ENCODE results near the gene NPRL2. TPM values are rescaled to one million over a fixed set of nuclear protein-coding genes. Genes with fewer than 3 reads are reported as not detected.

The NPRL2 gene
- total and polyA plus RNA-seq, 2 of the 13 experiments (the other 11 are each of a cell fraction or from before 2014, with no cell fraction given), result 30.6 to 51.4 TPM

DNA sequence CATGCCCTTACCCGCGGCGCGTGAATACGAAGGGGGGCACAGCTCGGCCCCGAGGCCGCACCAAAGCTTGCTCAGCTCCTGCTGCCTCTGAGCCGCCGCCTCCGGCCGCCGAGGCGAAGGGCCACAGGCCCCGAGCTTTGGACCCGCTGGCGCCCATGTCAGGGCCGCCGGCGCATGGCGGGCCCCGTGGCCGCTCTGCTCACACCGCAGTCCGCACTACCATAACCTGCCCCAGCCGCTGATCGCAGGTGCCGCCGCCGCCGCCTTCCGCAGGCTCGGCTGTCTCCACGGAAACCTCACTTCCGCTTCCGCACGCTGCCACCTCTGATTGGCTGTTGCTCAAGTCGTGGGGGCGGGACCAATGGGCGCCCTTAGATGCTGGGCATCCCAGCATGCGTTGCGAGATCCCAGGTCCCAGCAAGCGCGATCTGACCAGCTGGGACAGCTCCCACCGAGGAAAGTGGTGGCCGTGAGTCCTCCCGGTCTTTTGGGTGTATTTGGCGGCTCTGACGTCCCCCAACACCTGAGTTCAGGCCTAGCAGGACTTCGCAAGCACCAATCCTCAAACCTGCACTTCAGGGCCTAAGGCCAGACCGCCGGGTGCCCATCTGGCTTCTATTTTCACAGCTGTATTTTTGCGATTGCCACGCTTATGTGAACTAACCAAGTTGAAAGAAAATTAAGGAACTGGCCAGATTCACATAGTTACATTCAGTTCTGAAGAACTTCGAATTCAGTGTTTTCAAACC lies 22.5 kb downstream of the NPRL2 start, which contains the start of gene TUSC2:
Gene TUSC2, minus strand, starts transcription at position 281 of the 749 bp plus-strand sequence. Its CDS starts 124 bp downstream, at position 157.
- FAIRE-seq, result peak; percentile 94
- H3K4me3 ChIP-seq (replicated peaks in 1 of 3; ENCODE audit: insufficient read depth in 1 of 3, low read depth in 2 of 3, low read length in 3 of 3), result peak within 1 kb of the TSS; percentile 79 to 95 (median 92)
- peak within 1 kb of the TSS; percentile 67 for H3K27ac ChIP-seq (ENCODE audit: extremely low read length, insufficient read depth, low read length)
- no peaks in the 10 kb centered on the region for H4K20me1 ChIP-seq (ENCODE audit: insufficient read depth, low read length)
- peaks cover 19 to 44% of the 10 kb centered on the region in 2 experiments for H3K36me3 ChIP-seq (replicated peaks in 1 of 2; ENCODE audit: control insufficient read depth in 1 of 2, insufficient read depth in 2 of 2, low read length in 2 of 2)
- peak; percentile 95 for DNase-seq (ENCODE audit: low spot score)
- peak within 1 kb of the TSS; percentile 96 for H3K9ac ChIP-seq (ENCODE audit: insufficient read depth, low read depth, low read length)
- no peaks in the 10 kb centered on the region for H3K9me3 ChIP-seq (ENCODE audit: low read length)
- WGBS (ENCODE audit: low lambda C conversion rate), result 2% methylated on average over 15 of the region's 55 CpGs
- H3K4me2 ChIP-seq (ENCODE audit: low read depth, low read length), result peak within 1 kb of the TSS; percentile 84
- peaks cover 22% of the 10 kb centered on the region for H3K79me2 ChIP-seq (ENCODE audit: insufficient read depth, low read length)
- no peak within 1 kb of the TSS for H2AFZ ChIP-seq (ENCODE audit: low read length)
- H3K4me1 ChIP-seq (ENCODE audit: insufficient read depth, low read length), result peaks cover 52% of the 10 kb centered on the region
- POLR2A ChIA-PET, result interaction anchor here (0.6 to 3.5 kb wide), 21 partner anchors 9 to 281 kb away, joined by 3 to 66 read pairs (median 4); partner anchors contain the start of genes CYB561D2, GNAI2, HYAL1 and HYAL3
- in situ Hi-C loops (cut with HindIII; ENCODE audit: extremely low pct_ligation_motif_present, low pct_unique_long_range_greater_than_20kb), result no loop called here
- CTCF ChIA-PET (ENCODE audit: low intra/inter-chr PET ratio, low total read pairs), result no interaction called here
- ATAC-seq, result peak; percentile 79
- intact Hi-C loops (cut with micrococcal nuclease; ENCODE audit: unreplicated experiment), result no loop called here
- H3K27me3 ChIP-seq (ENCODE audit: control insufficient read depth in 1 of 2, insufficient read depth in 2 of 2, low read length in 2 of 2), result no peaks in the 10 kb centered on the region
- BruUV-seq (replicated peaks), result TSS peak; percentile 91
- TF ChIP-seq ZSCAN12 (CRISPR knock-in tag; IDR thresholded peaks at IDR 0.05) (no peak), ZNF777 (CRISPR knock-in tag; IDR thresholded peaks at IDR 0.05) (0 out of 2 replicates have a peak, but pooled peaks have one; percentile 31), ZNF891 (CRISPR knock-in tag; IDR thresholded peaks at IDR 0.05) (0 out of 2 replicates have a peak, but pooled peaks have one; percentile 56), RAD21 (CRISPR knock-in tag; IDR thresholded peaks at IDR 0.05) (peak; percentile 39; the same call in 1 of the 2 replicates), ZNF34 (CRISPR knock-in tag; IDR thresholded peaks at IDR 0.05; ENCODE audit: borderline replicate concordance) (peak; percentile 83; the same call in 1 of the 2 replicates), ZNF230 (CRISPR knock-in tag; IDR thresholded peaks at IDR 0.05) (0 out of 2 replicates have a peak, but pooled peaks have one; percentile 64), SIX1 (CRISPR knock-in tag; IDR thresholded peaks at IDR 0.05; ENCODE audit: borderline replicate concordance) (0 out of 2 replicates have a peak, but pooled peaks have one; percentile 8), ZNF124 (CRISPR knock-in tag; IDR thresholded peaks at IDR 0.05) (peak; percentile 40; the same call in 1 of the 2 replicates), ZNF773 (CRISPR knock-in tag; IDR thresholded peaks at IDR 0.05; ENCODE audit: borderline replicate concordance) (no peak), KDM2A (CRISPR knock-in tag; IDR thresholded peaks at IDR 0.05; ENCODE audit: borderline replicate concordance, low read depth) (peak; percentile 95)
- TF ChIP-seq, protein P1, sequence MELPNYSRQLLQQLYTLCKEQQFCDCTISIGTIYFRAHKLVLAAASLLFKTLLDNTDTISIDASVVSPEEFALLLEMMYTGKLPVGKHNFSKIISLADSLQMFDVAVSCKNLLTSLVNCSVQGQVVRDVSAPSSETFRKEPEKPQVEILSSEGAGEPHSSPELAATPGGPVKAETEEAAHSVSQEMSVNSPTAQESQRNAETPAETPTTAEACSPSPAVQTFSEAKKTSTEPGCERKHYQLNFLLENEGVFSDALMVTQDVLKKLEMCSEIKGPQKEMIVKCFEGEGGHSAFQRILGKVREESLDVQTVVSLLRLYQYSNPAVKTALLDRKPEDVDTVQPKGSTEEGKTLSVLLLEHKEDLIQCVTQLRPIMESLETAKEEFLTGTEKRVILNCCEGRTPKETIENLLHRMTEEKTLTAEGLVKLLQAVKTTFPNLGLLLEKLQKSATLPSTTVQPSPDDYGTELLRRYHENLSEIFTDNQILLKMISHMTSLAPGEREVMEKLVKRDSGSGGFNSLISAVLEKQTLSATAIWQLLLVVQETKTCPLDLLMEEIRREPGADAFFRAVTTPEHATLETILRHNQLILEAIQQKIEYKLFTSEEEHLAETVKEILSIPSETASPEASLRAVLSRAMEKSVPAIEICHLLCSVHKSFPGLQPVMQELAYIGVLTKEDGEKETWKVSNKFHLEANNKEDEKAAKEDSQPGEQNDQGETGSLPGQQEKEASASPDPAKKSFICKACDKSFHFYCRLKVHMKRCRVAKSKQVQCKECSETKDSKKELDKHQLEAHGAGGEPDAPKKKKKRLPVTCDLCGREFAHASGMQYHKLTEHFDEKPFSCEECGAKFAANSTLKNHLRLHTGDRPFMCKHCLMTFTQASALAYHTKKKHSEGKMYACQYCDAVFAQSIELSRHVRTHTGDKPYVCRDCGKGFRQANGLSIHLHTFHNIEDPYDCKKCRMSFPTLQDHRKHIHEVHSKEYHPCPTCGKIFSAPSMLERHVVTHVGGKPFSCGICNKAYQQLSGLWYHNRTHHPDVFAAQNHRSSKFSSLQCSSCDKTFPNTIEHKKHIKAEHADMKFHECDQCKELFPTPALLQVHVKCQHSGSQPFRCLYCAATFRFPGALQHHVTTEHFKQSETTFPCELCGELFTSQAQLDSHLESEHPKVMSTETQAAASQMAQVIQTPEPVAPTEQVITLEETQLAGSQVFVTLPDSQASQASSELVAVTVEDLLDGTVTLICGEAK (IDR thresholded peaks at IDR 0.05), result peak; percentile 57
- TF ChIP-seq, protein P1 (CRISPR knock-in tag; IDR thresholded peaks at IDR 0.05), result 0 out of 2 replicates have a peak, but pooled peaks have one; percentile 58
- TF ChIP-seq, protein P2, sequence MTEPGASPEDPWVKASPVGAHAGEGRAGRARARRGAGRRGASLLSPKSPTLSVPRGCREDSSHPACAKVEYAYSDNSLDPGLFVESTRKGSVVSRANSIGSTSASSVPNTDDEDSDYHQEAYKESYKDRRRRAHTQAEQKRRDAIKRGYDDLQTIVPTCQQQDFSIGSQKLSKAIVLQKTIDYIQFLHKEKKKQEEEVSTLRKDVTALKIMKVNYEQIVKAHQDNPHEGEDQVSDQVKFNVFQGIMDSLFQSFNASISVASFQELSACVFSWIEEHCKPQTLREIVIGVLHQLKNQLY (CRISPR knock-in tag; IDR thresholded peaks at IDR 0.05), result 0 out of 2 replicates have a peak, but pooled peaks have one; percentile 32

All from HepG2 (cell line).